ENCODE results near the gene GLT8D1.
A peak's percentile ranks its signal among the peaks of the same experiment; 100 is the strongest.
"Not testable (repeated sequence)": the region's sequence is repeated elsewhere in the genome, so short reads cannot be mapped to it uniquely, and the experiment has no call there.

The GLT8D1 gene, protein sequence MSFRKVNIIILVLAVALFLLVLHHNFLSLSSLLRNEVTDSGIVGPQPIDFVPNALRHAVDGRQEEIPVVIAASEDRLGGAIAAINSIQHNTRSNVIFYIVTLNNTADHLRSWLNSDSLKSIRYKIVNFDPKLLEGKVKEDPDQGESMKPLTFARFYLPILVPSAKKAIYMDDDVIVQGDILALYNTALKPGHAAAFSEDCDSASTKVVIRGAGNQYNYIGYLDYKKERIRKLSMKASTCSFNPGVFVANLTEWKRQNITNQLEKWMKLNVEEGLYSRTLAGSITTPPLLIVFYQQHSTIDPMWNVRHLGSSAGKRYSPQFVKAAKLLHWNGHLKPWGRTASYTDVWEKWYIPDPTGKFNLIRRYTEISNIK

DNA sequence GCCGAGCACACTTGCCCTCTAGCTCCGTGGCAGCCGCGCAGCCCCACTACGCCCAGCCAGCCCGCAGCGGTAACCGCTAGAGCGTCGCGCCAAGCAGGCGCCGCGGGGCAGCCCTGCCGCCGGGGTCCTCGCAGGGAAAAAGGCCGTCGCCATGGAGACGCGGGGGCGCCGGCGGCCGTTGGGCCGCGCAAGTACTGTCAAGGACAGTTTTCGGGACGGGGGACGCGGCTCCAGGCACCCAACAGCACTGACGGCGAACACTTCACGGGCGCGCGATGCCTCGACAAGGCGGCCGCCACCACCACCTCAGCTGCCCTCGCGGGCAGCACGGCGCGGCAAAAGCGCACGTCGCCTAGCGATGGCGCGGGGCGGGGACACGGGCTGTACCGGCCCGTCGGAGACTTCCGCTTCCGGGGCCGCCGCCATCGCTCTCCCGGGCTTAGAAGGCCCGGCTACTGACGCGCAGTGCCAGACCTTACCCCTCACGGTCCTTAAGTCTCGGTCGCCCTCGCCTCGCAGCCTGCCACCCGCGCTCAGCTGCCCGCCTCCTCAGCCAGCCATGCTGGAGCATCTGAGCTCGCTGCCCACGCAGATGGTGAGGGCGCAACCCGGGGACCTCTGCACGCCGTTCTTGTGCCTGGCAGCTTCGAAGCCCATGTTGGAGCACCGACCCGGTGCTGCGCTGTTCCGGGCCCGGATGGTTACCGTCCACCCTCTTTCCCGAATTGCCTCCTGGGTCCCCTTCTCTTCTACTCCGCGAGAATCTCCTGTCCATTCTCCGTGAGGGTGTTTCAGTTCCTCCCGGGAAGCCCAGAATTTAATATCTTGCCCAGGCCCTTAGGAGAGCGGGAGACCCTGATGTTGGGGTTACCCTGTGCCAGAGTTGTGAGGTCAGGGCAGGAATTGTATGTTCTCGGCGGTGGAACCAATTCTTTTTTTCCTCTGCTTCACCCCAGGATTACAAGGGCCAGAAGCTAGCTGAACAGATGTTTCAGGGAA is at the start of gene GLT8D1, which contains the start of gene SPCS1:
Gene GLT8D1 (minus strand): TSS at position 104 of the 999 bp plus-strand sequence. CDS start 5,331 bp downstream, outside the sequence.
Gene SPCS1 (plus strand): TSS at position 419 of the 999 bp plus-strand sequence. CDS start 141 bp downstream, at position 560.
- FAIRE-seq (peak; percentile 62), DNase-seq (ENCODE audit: extremely low spot score, insufficient read length, low read depth) (peak; percentile 71)

DNA sequence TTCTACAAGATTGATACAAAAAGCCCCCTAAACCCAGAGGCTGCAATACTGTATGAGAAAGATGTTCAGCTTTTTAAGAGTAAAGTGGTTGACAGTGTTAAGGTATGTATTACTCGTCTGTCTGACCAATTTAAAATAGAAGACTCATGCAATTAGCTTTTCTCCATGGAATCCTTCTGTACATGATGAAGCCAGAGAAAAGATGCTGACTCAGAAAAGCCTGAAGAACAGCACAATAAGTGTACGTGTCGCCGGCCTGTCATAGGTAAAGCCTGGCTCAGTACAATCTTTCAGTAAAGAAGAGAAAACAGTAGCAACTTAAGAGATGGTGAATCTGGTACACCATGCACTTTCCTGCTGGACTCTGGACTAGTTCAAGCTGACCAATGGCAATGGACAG is 48.8 kb upstream of the GLT8D1 start:
- FAIRE-seq (no peak), DNase-seq (ENCODE audit: extremely low spot score, insufficient read length, low read depth) (no peak)

DNA sequence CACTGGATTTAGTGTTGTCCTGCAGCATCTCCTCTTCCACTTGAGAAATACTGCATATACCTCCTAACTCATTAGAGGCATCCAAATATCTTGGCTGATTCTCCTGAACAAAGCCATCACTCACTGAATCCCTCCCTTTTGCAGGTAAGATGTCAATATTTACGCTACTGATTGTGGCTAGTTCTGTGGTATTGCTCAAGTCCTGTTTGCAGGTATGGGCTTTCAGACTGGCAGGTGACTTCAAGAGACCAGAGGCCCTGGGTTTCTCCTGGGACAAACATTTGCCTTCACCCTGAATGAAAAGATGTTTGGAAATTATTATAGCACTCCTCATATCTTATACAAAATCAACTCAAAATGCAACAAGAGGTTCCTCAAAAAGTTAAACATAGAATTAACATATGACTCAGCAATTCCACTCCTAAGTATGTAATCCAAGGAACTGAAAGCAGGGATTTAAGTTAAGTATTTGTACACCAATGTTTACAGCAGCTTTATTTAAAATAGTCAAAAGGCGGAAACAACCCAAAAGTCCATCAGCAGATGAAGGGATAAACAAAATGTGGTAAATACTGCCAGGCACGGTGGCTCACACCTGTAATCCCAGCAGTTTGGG is 46.6 kb upstream of the GLT8D1 start:
- DNase-seq (ENCODE audit: extremely low spot score, insufficient read length, low read depth) (no peak), FAIRE-seq (no peak)

DNA sequence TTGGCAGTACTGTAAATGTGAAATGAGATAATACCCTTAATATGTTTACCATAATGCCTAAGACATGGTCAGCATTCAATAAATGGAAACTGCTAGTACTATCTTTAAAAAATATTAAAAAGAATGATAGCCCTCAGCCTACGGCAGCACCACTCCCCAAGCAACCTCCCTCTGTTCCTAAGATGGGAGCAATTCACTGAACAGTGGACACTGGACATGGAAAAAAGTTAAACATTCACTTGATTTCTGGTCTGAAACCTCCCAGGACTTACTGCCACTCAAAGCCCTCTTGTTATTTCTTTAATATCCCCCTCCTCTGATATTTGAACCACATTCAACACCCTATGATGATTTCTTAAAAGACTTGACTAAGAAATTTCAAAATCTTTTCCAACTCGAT is 38.1 kb upstream of the GLT8D1 start:
- FAIRE-seq (no peak), DNase-seq (ENCODE audit: extremely low spot score, insufficient read length, low read depth) (no peak)

DNA sequence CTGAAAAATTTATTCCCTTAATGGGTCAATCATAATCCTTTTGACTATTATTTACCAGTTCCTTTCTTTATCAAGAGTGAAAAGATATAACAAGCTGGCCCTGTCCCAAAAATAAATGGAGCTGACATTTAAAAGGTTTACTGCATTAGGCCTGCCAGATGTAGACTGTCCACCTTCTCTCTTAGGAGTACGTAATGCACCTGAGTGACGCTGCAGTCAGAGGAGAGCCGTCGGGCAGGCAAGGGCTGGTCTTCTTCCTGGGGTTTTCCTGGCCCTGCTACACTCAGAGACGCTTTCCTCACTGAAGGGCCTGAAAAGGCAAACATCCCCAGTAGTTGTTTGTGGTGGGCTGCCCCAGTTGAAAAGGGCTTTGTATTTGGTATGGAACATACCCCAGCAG is 37.6 kb upstream of the GLT8D1 start:
- FAIRE-seq (no peak), DNase-seq (ENCODE audit: extremely low spot score, insufficient read length, low read depth) (no peak)

DNA sequence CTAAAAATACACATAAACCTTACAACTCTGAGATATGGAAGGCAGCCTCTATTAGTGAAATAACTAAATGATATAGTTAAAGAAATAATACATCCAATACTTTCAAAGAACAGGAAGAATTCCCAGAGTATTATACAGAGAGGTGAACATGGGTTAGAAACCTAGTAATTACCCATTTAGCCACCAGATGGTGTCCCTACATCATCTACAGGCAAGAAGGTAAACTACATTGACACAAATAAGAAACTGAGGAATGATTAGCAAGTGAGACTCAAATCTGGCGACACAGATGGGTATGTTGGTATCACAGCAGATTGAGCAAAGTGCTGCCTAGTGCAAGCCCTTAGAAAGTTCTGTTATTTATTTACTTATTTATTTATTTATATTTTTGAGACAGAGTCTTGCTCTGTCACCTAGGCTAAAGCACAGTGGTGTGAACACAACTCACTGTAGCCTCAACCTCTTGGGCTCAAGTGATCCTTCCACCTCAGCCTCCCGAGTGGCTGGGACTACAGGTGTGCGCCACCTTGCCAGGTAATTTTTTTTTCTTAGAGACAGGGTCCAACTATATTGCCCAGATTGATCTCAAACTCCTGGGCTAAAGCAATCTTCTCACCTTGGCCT is 36.9 kb upstream of the GLT8D1 start:
- peak; percentile 26 for DNase-seq (ENCODE audit: extremely low spot score, insufficient read length, low read depth)
- peak; percentile 79 for FAIRE-seq

DNA sequence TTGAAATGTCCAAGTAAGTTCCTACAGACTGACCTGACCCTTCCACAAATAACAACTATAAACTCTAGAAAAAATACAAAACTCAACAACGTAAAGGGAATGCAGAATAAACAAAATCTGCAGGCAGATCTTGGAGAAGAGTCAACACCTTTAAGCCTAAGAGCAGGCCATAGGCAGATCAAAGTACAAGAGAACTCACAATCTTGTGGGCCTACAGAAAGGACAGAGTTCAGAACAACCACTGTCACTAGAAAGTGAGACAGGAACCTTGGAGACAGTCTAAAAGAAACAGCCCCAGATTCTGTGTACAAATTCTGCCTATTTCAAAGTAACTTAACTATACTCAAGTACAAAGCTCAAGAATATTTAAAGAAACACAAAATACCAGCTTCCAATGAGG is 34.1 kb upstream of the GLT8D1 start:
- no peak for FAIRE-seq
- DNase-seq (ENCODE audit: extremely low spot score, insufficient read length, low read depth): no peak

DNA sequence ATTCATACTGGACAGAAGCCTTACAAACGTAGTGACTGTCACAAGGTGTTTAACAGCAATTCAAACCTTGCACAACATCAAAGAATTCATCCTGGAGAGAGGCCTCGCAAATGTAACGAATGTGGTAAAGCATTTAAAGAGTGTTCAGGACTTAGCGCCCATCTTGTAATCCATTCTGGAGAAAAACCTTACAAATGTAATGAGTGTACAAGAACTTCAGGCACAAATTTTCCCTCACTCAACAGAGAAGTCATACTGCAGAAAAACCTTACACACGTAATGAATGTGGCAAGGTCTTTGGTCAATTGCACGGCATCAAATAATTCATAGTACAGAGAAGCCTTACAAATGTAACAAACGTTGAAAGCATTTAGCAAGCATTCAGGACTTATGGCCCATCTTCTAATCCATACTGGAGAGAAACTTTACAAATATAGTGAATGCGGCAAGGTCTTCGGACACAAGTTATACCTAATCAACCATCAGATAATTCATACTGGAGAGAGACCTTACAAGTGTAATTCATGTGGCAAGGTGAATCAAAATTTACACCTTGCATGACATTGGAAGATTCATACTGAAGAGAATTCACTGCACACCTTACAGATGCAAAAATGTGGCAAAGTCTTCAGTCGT is 27.8 kb upstream of the GLT8D1 start:
- DNase-seq (ENCODE audit: extremely low spot score, insufficient read length, low read depth) (no peak), FAIRE-seq (no peak)

DNA sequence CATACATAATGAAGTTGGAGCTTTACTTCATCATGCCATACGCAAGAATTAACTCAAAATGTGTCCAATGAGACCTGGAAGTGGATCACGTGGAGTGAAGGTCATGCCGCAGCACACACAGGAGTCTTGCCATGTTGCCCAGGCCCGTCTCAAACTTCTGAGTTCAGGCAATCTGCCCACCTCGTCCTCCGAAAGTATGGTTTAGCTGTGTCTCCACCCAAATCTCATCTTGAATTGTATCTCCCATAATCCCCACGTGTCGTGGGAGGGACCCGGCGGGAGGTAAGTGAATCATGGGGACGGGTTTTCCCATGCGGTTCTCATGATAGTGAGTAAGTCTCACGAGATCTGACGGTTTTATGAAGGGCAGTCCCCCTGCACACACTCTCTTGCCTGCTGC is 26.0 kb upstream of the GLT8D1 start:
- no peak for DNase-seq (ENCODE audit: extremely low spot score, insufficient read length, low read depth)
- no peak for FAIRE-seq

DNA sequence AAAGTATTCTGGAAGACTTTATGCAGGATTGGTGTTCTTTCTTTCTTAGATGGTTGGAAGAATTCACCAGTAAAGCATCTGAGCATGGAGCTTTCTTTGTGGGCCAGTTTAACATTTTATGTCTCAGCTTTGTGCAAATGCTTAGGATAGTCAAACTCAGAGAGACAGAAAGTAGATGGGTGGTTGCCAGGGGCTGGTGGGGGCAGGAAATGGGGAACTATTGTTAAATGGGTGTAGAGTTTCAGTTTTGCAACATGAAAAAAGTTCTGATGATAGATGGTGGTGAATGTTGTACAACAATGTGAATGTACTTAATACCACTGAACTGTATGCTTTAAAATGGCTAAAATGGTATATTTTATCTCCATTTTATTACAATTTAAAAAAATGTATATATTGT is 25.1 kb upstream of the GLT8D1 start:
- DNase-seq (ENCODE audit: extremely low spot score, insufficient read length, low read depth): no peak
- peak; percentile 12 for FAIRE-seq

DNA sequence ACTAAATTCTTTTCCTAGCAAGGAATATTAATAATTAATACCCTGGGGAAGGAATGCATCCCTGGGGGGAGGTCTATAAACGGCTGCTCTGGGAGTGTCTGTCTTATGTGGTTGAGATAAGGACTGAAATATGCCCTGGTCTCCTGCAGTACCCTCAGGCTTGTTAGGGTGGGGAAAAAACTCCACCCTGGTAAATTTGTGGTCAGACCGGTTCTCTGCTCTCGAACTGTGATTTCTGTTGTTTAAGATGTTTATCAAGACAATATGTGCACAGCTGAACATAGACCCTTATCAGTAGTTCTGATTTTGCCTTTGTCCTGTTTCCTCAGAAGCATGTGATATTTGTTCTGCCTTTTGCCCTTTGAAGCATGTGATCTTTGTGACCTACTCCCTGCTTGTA is 23.2 kb upstream of the GLT8D1 start:
- not testable (repeated sequence) for FAIRE-seq; DNase-seq (ENCODE audit: extremely low spot score, insufficient read length, low read depth)

DNA sequence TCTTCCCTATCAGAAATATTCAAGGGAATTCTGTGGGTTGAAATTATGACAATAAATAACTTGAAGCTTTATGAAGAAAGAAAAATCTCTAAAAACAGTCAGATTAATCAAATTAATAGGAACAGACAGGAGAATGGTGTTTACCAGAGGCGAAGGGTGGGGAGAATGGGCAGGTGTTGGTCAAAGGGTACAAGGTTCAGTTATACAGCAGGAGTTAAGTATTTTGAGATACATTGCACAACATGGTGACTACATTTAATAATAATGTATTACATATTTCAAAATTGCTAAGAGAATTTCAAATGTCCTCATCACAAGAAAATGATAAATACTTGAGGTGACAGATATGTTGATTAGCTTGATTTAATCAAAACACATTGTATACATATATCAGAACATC is 18.9 kb upstream of the GLT8D1 start:
- FAIRE-seq (no peak), DNase-seq (ENCODE audit: extremely low spot score, insufficient read length, low read depth) (no peak)

DNA sequence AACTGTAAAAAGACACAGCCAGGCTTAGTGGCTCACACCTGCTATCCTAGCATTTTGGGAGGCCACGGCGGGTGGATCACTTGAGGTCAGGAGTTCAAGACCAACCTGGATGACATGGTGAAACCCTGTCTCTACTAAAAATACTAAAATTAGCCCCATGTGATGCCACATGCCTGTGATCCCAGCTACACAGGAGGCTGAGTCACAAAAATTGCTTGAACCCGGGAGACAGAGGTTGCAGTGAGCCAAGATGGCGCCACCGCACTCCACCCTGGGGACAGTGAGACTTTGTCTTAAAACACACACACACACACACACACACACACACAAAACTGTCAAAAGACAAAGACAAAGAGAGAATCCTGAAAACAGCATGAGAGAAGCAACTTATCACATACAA is 18.3 kb upstream of the GLT8D1 start:
- FAIRE-seq: no peak
- no peak for DNase-seq (ENCODE audit: extremely low spot score, insufficient read length, low read depth)

DNA sequence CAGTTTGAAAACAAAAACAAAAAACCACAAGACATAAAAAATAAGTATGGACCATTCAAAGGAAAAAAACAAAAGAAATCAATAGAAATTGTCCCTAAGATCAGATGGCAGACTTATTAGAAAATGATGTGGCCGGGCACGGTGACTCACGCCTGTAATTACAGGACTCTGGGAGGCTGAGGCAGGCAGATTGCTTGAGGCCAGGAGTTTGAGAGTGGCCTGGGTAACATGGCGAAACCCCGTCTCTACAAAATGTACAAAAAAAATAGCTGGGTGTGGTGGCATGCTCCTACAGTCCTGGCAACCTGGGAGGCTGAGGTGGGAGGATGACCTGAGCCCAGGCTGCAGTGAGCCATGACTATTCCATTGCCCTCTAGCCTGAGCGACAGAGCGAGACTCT is 16.9 kb upstream of the GLT8D1 start:
- FAIRE-seq: no peak

DNA sequence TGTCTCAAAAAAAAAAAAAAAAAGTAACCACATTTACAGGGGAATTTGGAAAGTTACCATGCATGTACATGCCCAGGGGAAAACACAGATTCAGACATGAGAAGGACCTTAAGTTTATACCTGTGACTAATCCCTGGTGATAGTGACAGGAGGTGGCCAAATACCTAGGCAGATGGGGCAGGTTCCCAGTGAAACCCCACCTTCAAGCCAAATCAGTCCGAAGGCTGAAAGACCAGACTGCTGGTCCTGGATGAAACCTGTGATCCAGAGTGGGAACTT is 16.1 kb upstream of the GLT8D1 start:
- no peak for DNase-seq (ENCODE audit: extremely low spot score, insufficient read length, low read depth)
- FAIRE-seq: no peak

More for the DNA sequence above, 16.9 kb upstream of the GLT8D1 start:
- DNase-seq (ENCODE audit: extremely low spot score, insufficient read length, low read depth): no peak

DNA sequence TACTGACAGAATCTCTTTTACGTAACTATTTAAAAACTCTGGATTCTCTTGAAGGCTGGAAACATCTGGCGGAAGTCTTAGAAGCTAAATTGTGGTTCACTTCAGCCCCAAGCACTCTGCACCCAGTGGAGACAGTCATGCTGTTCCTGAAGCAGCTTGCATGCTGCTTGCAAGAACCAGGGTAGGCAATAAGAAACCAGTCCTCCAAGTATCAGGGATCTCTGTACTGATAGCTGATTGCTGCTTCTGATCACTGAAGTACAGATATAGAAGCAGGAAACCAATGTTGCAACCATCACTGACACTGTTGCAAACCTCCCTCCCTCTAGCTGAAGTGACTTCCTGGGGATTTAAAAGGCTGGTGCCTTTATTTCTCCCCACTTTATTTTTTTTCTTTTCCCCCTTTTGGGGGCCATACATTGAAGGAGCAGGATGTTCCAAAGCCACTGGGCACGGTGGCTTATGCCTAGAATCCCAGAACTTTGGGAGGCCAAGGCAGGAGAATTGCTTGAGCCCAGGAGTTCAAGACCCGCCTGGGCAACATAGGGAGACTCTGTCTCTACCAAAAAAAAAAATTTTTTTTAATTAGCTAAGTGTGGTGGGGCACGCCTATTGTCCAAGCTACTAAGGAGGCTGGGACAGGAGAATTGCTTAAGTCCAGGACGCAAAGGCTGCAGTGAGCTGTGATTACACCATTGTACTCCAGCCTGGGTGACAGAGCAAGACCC is 15.6 kb upstream of the GLT8D1 start:
- DNase-seq (ENCODE audit: extremely low spot score, insufficient read length, low read depth): no peak
- no peak for FAIRE-seq

DNA sequence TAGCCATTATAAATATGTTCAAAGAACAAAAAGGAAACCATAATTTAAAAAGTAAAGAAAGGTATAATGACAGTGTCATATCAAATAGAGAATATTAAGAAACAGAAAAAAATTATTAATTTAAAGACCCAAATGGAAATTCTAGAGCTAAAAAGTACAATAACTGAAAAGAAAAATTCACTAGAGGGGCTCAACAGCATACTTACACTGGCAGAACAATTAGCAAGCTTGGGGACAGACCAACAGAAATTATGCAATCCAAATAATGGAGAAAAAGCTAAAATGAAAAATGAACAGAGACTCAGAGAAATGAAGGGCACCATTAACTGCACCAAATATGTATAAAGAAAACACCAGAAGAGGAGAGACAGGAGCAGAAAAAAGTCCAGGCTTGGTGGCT is 14.0 kb upstream of the GLT8D1 start:
- FAIRE-seq (no peak), DNase-seq (ENCODE audit: extremely low spot score, insufficient read length, low read depth) (no peak)

DNA sequence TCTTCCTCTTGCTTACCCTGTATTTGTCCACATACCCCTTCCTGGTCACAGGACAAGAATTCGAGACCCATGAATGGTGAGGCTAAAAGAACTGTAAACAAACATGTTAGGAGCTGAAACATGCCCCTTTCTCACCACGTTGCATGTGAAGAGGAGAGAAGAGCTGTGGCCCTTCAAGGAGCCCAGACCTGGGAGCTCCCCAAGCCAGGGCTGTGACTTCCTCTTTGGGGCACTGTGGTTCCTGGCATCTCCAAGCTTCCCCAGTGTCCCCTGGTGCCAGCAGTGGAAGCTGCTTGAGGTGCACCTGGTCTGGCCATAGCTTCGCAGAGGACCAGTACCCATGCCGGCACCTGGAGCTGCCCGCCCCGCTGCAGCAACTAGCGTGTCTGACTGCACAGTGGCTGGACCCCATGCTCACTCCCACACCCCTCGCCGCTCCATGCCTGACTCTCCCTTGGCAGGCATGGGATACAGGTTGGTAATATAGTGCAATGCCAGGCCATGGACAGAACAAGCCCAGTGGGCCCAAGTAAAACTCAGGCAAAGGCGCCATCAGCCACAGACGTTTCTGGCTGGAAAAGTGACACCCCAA is 10.2 kb upstream of the GLT8D1 start:
- DNase-seq (ENCODE audit: extremely low spot score, insufficient read length, low read depth) (no peak), FAIRE-seq (no peak)

All from GM18507 (cell line).